Glutamatergic neuron (in vitro differentiated cells): ENCODE data around the gene CDC34. TPM values are rescaled to one million over a fixed set of nuclear protein-coding genes. Genes with fewer than 3 reads are reported as not detected.

Experiments used
- DNase-seq: peaks from one replicate; pipeline ENCODE4 v3.0.0; 2022
- H3K27ac Mint-ChIP-seq: one replicate; pipeline ENCODE4 v1.8.0; 2020; ENCODE audit warnings: mild to moderate bottlenecking, mixed read lengths, inconsistent platforms; ENCODE audit not compliant: unreplicated experiment
- H3K27me3 Mint-ChIP-seq: one replicate; pipeline ENCODE4 v1.8.0; 2020; ENCODE audit warnings: mild to moderate bottlenecking, moderate library complexity, mixed read lengths, inconsistent platforms; ENCODE audit not compliant: unreplicated experiment
- H3K36me3 Mint-ChIP-seq: one replicate; pipeline ENCODE4 v1.8.0; 2020; ENCODE audit warnings: mild to moderate bottlenecking, mixed read lengths, inconsistent platforms; ENCODE audit not compliant: unreplicated experiment
- H3K4me1 Mint-ChIP-seq: one replicate; pipeline ENCODE4 v1.8.0; 2020; ENCODE audit warnings: mild to moderate bottlenecking, low read depth, mixed read lengths, inconsistent platforms; ENCODE audit not compliant: unreplicated experiment
- H3K4me3 Mint-ChIP-seq: one replicate; pipeline ENCODE4 v1.8.0; 2020; ENCODE audit warnings: mild to moderate bottlenecking, mixed read lengths, inconsistent platforms; ENCODE audit not compliant: unreplicated experiment
- H3K9me3 Mint-ChIP-seq: one replicate; pipeline ENCODE4 v1.8.0; 2020; ENCODE audit warnings: mild to moderate bottlenecking, moderate library complexity, mixed read lengths, inconsistent platforms; ENCODE audit not compliant: unreplicated experiment
- total RNA-seq: library from RNA; stranded (reverse); fragmentation: NEBNext Ultra II Directional; extraction: Animal tissue kit (Norgen Biotek cat#: 25700); gene quantifications from one replicate; pipeline ENCODE4 v1.2.1, GENCODE V29; 2021; ENCODE audit not compliant: unreplicated experiment
- TF ChIP-seq, protein P1 (sequence below): fragments of 200-600 bp; sonication (generic); IDR thresholded peaks from one replicate; pipeline ENCODE4 v1.5.0; 2021; ENCODE audit not compliant: partially characterized antibody, unreplicated experiment

CDC34 gene
- total RNA-seq, 1 donor from 2014 or later, result 136 TPM

DNA sequence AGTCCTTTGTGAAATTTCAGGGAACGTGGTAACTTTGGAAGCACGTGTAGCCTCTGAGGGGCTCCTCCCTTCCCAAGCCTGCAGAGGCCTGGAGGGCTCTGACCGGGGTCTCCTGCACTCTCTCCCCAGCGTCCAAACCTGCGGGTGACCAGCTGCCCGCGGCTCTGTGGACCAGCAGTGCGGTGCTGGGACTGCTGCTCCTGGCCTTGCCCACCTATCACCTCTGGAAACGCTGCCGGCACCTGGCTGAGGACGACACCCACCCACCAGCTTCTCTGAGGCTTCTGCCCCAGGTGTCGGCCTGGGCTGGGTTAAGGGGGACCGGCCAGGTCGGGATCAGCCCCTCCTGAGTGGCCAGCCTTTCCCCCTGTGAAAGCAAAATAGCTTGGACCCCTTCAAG, 26.9 kb upstream of the CDC34 start:
- peaks cover 6% of the 10 kb centered on the region for H3K27me3 Mint-ChIP-seq
- H3K4me1 Mint-ChIP-seq, result peaks cover 2% of the 10 kb centered on the region
- H3K27ac Mint-ChIP-seq, result no peak overlapping the region
- peaks cover 9% of the 10 kb centered on the region for H3K9me3 Mint-ChIP-seq
- no peaks in the 10 kb centered on the region for H3K36me3 Mint-ChIP-seq
- no peak overlapping the region for H3K4me3 Mint-ChIP-seq
- TF ChIP-seq, protein P1, sequence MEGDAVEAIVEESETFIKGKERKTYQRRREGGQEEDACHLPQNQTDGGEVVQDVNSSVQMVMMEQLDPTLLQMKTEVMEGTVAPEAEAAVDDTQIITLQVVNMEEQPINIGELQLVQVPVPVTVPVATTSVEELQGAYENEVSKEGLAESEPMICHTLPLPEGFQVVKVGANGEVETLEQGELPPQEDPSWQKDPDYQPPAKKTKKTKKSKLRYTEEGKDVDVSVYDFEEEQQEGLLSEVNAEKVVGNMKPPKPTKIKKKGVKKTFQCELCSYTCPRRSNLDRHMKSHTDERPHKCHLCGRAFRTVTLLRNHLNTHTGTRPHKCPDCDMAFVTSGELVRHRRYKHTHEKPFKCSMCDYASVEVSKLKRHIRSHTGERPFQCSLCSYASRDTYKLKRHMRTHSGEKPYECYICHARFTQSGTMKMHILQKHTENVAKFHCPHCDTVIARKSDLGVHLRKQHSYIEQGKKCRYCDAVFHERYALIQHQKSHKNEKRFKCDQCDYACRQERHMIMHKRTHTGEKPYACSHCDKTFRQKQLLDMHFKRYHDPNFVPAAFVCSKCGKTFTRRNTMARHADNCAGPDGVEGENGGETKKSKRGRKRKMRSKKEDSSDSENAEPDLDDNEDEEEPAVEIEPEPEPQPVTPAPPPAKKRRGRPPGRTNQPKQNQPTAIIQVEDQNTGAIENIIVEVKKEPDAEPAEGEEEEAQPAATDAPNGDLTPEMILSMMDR, result no peak
- DNase-seq, result no peak

DNA sequence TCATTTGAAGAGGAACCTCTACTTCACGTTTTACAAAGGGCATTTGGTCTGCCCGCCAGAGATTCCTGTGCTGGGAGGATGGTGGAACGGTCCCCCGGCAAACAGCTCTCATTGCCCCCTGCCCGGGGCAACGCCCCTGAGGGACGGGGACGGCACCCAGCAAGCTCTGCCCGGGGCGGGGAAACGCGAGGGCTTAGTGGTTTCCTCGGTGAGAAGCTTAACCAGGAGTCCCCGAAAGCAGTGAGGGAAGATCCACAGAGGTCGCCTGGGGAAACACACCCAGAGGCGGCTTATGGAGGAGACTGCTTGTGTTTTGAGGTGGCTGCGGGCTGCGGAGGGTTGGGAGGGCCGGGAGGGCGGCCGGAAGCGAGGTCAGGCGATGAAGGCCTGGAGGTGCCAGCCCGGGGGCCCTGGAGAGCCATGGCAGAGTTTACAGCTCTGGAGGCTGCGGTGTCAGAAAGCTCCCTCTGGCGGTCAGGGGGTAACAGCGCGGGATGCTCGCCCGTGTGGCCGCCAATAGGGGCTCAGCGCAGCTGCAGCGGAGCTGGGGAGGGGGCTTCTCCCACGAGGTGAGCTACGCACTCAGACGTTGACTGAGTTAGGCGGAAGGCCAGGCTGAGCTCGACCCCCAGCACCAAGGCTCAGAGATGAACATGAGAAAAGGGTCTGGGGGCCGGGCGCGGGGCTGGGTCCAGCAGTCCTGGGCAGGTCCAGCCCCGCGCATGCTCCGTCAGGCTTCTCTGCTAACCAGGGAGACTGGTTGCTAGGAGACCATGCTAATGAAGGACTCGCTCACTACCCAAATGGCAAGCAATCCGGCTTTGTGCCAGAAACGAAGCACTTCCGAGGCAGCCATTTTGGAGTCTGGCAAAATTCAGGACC, 24.9 kb upstream of the CDC34 start:
- H3K36me3 Mint-ChIP-seq, result no peaks in the 10 kb centered on the region
- H3K27me3 Mint-ChIP-seq, result peaks cover 12% of the 10 kb centered on the region
- H3K27ac Mint-ChIP-seq, result peak overlapping the region; percentile 100
- DNase-seq, result peak; percentile 95
- peaks cover 6% of the 10 kb centered on the region for H3K4me1 Mint-ChIP-seq
- peak overlapping the region; percentile 97 for H3K4me3 Mint-ChIP-seq
- H3K9me3 Mint-ChIP-seq, result peaks cover 10% of the 10 kb centered on the region
- TF ChIP-seq, protein P1, result peak; percentile 95

DNA sequence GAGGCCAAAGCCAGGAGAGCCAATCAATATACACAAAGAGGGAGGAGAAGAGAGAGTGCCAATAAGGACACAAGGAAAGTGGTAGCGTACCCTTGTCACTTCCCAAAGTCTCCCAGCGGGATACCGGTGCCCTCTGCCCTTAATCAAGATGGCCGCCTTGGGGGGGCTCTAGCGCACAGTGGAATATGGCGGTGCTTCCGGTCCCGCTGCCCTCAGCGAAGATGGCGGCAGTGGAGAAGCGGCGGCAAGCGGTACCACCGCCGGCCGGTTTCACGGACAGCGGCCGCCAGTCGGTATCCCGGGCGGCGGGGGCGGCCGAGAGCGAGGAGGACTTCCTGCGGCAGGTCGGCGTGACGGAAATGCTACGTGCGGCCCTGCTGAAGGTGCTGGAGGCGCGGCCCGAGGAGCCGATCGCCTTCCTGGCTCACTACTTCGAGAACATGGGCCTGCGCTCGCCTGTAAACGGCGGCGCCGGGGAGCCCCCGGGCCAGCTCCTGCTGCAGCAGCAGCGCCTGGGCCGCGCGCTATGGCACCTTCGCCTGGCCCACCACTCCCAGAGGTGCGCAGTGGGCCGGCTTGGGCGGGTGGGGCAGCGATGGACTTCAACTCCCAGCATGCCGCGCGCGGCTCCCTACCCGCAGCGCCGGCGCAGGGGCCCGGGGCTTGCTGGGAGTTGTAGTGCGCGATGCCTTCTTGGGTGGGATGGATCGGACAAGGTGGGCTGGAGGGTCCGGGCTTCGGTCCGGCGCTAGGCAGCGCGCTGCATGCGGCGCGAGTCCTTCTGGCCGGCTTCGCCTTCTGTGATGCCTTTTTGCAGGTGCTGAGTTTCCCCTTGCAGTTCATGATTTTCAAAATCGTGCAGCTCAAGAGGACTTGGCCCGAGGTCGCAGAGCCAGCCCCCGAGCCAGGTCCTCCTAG, 24.0 kb upstream of the CDC34 start, which contains the start of gene TPGS1:
TPGS1 (plus strand) TSS at position 212 of the 918 bp plus-strand sequence; CDS start at position 222, 10 bp downstream.
- Mint-ChIP-seq H3K4me3 (peak within 1 kb of the TSS; percentile 97), H3K27me3 (peaks cover 12% of the 10 kb centered on the region), H3K9me3 (peaks cover 10% of the 10 kb centered on the region), H3K27ac (peak within 1 kb of the TSS; percentile 100), H3K4me1 (peaks cover 6% of the 10 kb centered on the region), H3K36me3 (no peaks in the 10 kb centered on the region)
- TF ChIP-seq, protein P1, result no peak
- DNase-seq, result peak; percentile 89

DNA sequence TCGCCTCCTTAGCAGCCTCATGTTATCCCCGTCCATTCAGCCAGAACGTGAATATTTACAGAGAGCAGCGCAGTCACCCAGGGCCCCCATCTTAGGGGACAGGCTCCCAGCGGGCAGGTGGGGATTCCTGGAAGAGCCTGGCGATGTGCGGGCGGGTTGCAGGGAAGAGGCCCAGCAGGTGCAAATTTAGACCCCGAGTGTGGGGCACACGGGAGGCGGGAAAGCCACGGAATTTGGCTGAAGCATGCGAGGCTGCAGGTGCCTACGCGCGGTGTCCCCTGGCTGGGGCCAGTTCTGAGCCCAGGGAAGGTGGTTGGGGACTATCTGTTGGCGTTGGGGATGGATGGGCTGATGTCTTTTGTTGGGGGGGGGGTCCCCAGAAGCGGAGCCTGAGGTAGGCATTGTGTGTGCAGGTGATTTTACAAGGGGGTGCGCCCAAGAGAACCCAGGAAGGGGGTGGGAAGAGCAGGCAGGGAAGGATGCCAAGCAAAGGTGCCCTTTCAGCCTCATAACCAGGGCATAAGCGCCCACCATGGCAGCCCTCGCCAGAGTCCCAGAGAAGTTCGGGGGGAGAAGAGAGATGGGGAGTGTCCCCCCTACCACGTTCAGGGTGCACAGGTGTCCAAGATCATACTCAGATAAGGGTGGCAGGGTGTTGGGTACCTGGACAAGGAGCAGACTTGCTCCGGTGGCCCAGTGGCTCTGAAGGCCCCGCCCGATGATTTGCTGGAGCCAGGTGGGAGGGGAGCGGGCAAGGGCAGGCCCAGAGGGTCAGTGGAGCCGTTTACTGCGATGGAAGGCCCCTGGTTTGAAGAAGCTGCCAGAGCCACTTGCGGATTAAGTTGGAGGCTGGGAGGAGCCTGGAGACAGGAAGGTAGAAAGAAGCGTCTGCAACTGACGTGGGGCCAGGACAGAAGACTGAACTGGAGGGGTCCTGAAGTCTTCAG, 23.1 kb upstream of the CDC34 start:
- Mint-ChIP-seq H3K4me3 (peak overlapping the region; percentile 96), H3K27ac (peak overlapping the region; percentile 86), H3K9me3 (peaks cover 10% of the 10 kb centered on the region), H3K36me3 (no peaks in the 10 kb centered on the region), H3K27me3 (peaks cover 12% of the 10 kb centered on the region), H3K4me1 (peaks cover 6% of the 10 kb centered on the region)
- no peak for DNase-seq
- TF ChIP-seq, protein P1, result no peak
